GM19023 (cell line): ENCODE results near the gene CDK19.
A peak's percentile ranks its signal among the peaks of the same experiment; 100 is the strongest.
"Not testable (repeated sequence)": the region's sequence is repeated elsewhere in the genome, so short reads cannot be mapped to it uniquely, and the experiment has no call there.

Source experiments
- ATAC-seq: cut with Tn5 transposase; IDR thresholded peaks from one replicate; pipeline ENCODE4 v1.9.1; 2021; ENCODE audit warnings: mild to moderate bottlenecking, moderate library complexity; ENCODE audit not compliant: unreplicated experiment

The CDK19 gene

DNA sequence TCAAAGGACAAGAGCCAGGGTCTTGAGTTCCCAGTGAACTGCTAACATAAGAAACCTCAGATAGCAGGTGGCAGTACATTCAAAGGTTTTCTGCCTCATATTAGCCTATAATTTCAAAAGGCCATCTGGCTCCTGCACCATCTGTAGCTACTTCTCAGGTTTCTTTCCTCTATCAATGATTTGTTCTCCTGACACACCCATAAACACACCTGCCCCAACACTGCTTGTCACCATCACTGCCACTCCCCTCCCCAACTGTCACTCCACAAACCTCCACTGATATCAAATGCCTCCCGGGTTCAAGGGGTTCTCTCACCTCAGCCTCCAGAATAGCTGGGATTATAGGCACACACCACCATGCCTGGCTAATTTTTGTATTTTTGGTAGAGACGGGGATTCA lies 186.1 kb downstream of the CDK19 start:
- no peak for ATAC-seq

- no peak for ATAC-seq
Observed at GRCh38 chr6:110628330-110628729, 186.9 kb downstream of the CDK19 start.

GRCh38 chr6:110626442-110626841 lies 188.8 kb downstream of the CDK19 start:
- ATAC-seq: no peak

- no peak for ATAC-seq
Observed at GRCh38 chr6:110625883-110626282, 189.4 kb downstream of the CDK19 start.

- no peak for ATAC-seq
Observed at GRCh38 chr6:110622912-110623578, 192.2 kb downstream of the CDK19 start.

DNA sequence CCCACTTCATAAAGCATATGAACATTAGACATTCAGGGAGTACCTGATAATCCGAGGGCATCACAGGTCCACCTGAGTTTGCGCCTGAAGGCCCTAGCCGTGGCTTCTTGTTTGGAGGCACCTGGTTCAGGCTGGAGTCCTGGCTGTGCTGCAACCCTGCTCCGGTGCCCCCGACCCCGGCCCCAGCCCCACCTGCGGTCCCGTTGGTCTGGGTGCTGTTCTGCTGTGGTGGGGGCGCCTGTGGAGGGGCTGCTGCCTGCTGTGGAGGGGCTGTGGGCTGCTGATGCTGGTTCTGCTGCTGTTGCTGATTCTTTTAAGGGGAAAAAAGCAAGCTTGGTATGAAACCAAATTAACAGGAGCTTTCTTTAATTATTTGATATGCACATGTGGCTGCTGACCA lies 194.2 kb downstream of the CDK19 start:
- ATAC-seq: no peak

- ATAC-seq: no peak
Observed at GRCh38 chr6:110620065-110620464, 195.2 kb downstream of the CDK19 start.

- ATAC-seq: no peak
Observed at GRCh38 chr6:110619275-110619908, 195.9 kb downstream of the CDK19 start.

DNA sequence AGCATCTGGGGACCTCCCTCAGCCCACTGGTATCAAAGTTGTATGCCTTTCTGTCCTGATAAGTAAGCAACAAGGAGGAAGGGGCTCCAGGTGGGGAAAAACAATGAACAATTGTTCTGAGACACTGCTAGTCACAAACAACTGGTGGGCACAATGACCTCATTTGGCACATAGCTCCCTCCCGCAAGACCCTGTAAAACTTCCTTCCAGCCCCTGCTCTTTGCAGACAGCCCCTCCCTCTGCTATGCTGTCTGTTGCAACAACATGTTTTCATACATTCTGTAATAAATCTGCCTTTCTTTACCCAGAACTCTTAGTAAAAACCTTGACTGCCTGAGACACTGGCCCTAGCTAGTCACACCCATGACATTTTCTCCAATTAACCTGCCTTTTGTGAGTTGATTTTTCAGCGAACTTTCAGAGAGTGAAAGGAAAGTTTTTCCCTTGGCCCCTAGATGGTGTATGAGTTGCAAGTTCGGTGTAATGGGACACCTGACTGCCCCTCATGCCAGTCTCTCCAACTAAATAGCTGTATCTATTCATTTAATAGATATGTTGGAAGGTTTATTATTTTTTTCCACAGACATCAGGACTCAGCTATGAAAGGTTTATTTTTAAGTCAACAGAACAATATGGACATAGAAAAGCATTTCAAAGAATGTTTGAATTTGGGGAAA lies 196.5 kb downstream of the CDK19 start:
- ATAC-seq: no peak

DNA sequence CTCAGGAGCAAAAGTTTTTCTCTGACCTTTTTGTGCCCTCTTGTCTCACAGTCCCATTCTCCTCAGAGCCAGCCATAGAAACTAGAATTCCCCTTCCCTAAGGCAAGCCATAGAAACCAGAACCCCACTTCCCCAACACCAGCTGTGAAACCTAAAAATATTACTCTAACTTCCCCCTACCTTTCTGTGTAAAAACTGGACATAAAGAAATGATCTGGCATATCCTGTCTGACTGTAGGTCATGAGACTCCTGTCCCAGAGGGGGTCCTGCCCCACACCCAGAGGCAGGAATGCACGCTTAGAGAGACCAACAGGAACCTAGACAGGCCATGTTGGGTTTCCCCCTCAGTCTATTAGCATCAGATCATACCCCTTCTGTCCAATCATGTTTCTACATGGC lies 198.2 kb downstream of the CDK19 start:
- peak; percentile 86 for ATAC-seq

- no peak for ATAC-seq
Observed at GRCh38 chr6:110615722-110616121, 199.5 kb downstream of the CDK19 start.

DNA sequence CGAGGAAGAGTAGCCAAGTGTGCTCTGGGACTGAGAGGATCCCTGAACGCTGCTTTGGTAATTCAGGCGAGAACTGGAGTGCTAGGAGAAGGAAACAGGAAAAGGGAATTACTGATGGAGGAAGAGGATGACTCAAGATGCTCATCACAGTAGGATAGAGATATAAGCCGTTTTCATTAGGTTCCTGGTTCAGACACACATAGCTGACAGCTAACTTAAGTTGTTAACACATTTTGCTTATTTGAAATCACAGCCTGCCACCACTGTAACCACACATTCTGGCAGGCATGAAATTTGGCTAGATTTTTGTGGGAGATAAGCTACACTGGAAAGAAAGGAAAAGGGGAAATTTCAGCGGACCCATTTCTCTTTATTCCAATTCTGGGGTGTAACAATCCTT lies 200.7 kb downstream of the CDK19 start:
- ATAC-seq: no peak

- ATAC-seq: no peak
Observed at GRCh38 chr6:110614106-110614505, 201.2 kb downstream of the CDK19 start.

DNA sequence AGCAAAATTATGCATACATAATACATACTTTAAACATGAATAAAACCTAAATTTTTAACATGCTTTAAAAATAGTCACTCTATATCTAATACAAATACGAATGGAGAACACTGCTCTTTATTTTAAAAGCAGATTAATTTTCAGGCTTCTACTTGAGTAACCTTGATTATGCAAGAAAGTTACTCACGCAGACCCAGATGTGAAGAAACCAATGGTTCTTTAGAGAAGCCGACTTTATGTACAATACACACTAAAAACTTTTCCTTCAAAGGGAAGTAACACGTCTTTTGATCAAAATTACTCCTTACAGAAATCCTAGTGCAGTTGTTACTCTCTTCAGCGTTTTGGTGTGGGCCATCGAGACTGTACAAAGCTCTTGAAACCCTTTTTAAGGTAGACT lies 201.9 kb downstream of the CDK19 start:
- ATAC-seq: no peak

- ATAC-seq: no peak
Observed at GRCh38 chr6:110612298-110612697, 203.0 kb downstream of the CDK19 start.

- no peak for ATAC-seq
Observed at GRCh38 chr6:110609101-110609500, 206.2 kb downstream of the CDK19 start.

GRCh38 chr6:110608151-110608550 lies 207.1 kb downstream of the CDK19 start:
- ATAC-seq: no peak

DNA sequence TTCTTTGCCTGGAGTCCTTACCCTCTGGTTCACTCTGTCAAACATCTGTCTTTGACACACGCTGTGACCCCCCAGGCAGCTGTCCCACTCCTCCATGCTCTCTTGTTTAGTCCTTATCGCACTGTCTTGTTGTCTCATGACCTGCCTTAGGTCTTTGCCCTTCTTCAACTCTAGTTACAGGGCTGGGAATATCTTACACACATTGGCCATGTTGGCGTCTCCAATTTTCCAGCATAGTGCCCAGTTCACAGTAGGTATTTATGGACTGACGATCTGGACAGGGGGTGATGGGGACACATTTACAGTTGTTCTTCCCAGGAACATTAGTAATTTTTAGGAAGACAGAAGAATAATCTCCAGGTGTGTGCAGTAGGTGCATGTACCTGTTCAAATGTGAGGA lies 209.1 kb downstream of the CDK19 start:
- ATAC-seq: no peak

- ATAC-seq: not testable (repeated sequence)
Observed at GRCh38 chr6:110600640-110601039, 214.6 kb downstream of the CDK19 start.

- no peak for ATAC-seq
Observed at GRCh38 chr6:110597761-110598160, 217.5 kb downstream of the CDK19 start.

DNA sequence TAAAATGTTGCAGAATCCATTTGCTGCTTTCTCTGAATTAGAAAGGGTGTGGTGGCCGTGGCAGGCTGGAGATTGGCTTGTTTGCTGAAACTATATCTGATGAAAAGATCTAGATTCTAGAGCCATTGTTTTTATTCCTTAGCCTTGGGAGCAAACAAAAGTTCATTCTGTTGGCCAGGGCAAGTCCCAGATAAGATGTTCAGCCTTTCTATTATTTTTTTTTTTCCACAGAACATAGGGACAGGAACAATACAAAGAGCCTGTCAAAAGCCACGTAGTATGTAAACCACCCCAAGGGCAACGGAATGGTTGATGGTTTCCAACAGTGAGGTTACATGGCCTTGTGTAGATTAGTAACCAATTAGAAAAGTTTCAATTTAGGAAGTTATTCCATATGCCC lies 218.9 kb downstream of the CDK19 start:
- no peak for ATAC-seq

- ATAC-seq: no peak
Observed at GRCh38 chr6:110595112-110595511, 220.2 kb downstream of the CDK19 start.
